ENCODE data around the gene PPA1. TPM values are rescaled to one million over a fixed set of nuclear protein-coding genes. Genes with fewer than 3 reads are reported as not detected.

PPA1 gene
- polyA plus RNA-seq, 1 donor from 2014 or later, result 402 TPM

DNA sequence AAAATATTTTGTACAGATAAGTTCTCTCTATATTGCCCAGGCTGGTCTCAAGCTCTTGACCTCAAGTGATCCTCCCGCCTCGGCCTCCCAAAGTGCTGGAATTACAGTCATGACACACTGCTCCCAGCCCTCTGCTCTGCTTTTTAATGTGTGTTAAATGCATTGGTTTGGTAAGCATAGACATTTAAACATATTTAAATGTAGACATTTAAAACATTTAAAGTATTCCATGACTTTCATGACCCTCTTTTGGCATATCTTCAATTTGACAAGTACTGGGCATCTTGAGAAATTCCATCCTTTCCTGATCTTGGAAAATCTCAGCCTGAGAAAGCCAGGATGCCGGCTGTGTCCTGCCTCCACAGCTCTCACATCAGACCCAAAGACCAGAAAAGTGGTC, 57.7 kb downstream of the PPA1 start:
- H3K4me2 ChIP-seq (ENCODE audit: low read length), result no peak overlapping the region
- TF ChIP-seq, protein P1, sequence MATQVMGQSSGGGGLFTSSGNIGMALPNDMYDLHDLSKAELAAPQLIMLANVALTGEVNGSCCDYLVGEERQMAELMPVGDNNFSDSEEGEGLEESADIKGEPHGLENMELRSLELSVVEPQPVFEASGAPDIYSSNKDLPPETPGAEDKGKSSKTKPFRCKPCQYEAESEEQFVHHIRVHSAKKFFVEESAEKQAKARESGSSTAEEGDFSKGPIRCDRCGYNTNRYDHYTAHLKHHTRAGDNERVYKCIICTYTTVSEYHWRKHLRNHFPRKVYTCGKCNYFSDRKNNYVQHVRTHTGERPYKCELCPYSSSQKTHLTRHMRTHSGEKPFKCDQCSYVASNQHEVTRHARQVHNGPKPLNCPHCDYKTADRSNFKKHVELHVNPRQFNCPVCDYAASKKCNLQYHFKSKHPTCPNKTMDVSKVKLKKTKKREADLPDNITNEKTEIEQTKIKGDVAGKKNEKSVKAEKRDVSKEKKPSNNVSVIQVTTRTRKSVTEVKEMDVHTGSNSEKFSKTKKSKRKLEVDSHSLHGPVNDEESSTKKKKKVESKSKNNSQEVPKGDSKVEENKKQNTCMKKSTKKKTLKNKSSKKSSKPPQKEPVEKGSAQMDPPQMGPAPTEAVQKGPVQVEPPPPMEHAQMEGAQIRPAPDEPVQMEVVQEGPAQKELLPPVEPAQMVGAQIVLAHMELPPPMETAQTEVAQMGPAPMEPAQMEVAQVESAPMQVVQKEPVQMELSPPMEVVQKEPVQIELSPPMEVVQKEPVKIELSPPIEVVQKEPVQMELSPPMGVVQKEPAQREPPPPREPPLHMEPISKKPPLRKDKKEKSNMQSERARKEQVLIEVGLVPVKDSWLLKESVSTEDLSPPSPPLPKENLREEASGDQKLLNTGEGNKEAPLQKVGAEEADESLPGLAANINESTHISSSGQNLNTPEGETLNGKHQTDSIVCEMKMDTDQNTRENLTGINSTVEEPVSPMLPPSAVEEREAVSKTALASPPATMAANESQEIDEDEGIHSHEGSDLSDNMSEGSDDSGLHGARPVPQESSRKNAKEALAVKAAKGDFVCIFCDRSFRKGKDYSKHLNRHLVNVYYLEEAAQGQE (IDR thresholded peaks at IDR 0.05; ENCODE audit: borderline replicate concordance), result no peak
- TF ChIP-seq EZH2 (IDR thresholded peaks at IDR 0.05; ENCODE audit: borderline replicate concordance, insufficient read depth, low read length, poor library complexity, severe bottlenecking), result no peak
- TF ChIP-seq EP300 (conservative IDR thresholded peaks at IDR 0.05; ENCODE audit: poor library complexity, severe bottlenecking), result no peak
- TF ChIP-seq, protein P2, sequence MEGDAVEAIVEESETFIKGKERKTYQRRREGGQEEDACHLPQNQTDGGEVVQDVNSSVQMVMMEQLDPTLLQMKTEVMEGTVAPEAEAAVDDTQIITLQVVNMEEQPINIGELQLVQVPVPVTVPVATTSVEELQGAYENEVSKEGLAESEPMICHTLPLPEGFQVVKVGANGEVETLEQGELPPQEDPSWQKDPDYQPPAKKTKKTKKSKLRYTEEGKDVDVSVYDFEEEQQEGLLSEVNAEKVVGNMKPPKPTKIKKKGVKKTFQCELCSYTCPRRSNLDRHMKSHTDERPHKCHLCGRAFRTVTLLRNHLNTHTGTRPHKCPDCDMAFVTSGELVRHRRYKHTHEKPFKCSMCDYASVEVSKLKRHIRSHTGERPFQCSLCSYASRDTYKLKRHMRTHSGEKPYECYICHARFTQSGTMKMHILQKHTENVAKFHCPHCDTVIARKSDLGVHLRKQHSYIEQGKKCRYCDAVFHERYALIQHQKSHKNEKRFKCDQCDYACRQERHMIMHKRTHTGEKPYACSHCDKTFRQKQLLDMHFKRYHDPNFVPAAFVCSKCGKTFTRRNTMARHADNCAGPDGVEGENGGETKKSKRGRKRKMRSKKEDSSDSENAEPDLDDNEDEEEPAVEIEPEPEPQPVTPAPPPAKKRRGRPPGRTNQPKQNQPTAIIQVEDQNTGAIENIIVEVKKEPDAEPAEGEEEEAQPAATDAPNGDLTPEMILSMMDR (IDR thresholded peaks at IDR 0.05; ENCODE audit: poor library complexity, severe bottlenecking), result no peak
- TF ChIP-seq SMC3 (conservative IDR thresholded peaks at IDR 0.05; ENCODE audit: poor library complexity), result no peak
- no peak for TF ChIP-seq POLR2AphosphoS5 (IDR thresholded peaks at IDR 0.05)
- TF ChIP-seq MXI1 (conservative IDR thresholded peaks at IDR 0.05; ENCODE audit: poor library complexity, severe bottlenecking), result no peak
- TF ChIP-seq TAF1 (IDR thresholded peaks at IDR 0.05; ENCODE audit: low read depth), result no peak
- no peak for TF ChIP-seq RAD21 (conservative IDR thresholded peaks at IDR 0.05)
- no peaks in the 10 kb centered on the region for H3K9me2 ChIP-seq (ENCODE audit: insufficient read depth, low read length)
- no peaks in the 10 kb centered on the region for H3K79me2 ChIP-seq (replicated peaks; ENCODE audit: insufficient read depth, low read length)
- H3K27ac ChIP-seq (ENCODE audit: low read length), result no peak overlapping the region
- H4K20me1 ChIP-seq (ENCODE audit: insufficient read depth), result no peaks in the 10 kb centered on the region
- H2AFZ ChIP-seq (ENCODE audit: low read depth, low read length), result no peak overlapping the region
- H3K4me3 ChIP-seq (ENCODE audit: low read length), result no peak overlapping the region
- H3K27me3 ChIP-seq (ENCODE audit: insufficient read depth, low read depth, low read length), result no peaks in the 10 kb centered on the region
- H3K9me3 ChIP-seq (ENCODE audit: low read length), result no peaks in the 10 kb centered on the region
- H3K36me3 ChIP-seq (ENCODE audit: insufficient read depth, low read length), result no peaks in the 10 kb centered on the region
- no peak overlapping the region for H3K9ac ChIP-seq (ENCODE audit: low read length)
- no peaks in the 10 kb centered on the region for H3F3A ChIP-seq (ENCODE audit: insufficient read depth, low read length, poor library complexity, severe bottlenecking)

DNA sequence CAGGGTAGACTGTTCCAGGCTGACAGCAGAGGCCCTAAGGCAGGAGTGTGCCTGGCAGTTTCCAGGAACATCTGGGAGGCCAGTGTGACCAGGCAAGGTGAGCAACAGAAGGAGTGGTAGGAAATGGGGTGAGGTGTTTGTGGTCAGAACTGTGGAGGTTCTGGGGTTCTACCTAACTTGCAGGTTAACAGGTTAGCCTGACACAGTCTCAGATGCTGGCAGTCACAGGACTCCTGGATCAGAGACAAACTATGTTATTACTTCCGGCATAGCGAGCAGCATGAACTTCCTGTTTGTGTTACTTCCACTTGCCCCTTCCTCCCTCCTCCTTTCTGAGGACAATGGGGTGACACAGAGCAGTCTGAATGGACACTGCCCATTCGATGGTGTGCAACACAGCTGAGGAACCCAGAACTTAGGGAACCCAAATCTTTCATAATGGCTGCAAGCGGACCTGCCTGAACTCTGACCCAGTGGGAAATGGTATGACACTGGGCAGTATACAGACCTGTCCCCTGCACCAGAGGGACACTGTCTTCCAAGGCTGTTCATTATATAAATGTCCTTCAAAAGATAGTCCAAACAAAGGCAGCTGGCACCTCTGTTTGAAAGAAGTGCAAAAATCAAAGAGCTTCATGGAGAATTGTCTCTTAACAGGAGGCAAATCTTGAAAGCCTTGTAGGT, 59.0 kb downstream of the PPA1 start:
- H3K27ac ChIP-seq (ENCODE audit: low read length), result no peak overlapping the region
- H2AFZ ChIP-seq (ENCODE audit: low read depth, low read length), result no peak overlapping the region
- no peak overlapping the region for H3K4me2 ChIP-seq (ENCODE audit: low read length)
- peaks cover 8% of the 10 kb centered on the region for H3K79me2 ChIP-seq (replicated peaks; ENCODE audit: insufficient read depth, low read length)
- no peaks in the 10 kb centered on the region for H3K9me3 ChIP-seq (ENCODE audit: low read length)
- H3K4me3 ChIP-seq (ENCODE audit: low read length), result no peak overlapping the region
- no peaks in the 10 kb centered on the region for H3K27me3 ChIP-seq (ENCODE audit: insufficient read depth, low read depth, low read length)
- TF ChIP-seq POLR2AphosphoS5 (IDR thresholded peaks at IDR 0.05), result no peak
- TF ChIP-seq, protein P1 (IDR thresholded peaks at IDR 0.05; ENCODE audit: borderline replicate concordance), result no peak
- TF ChIP-seq TAF1 (IDR thresholded peaks at IDR 0.05; ENCODE audit: low read depth), result no peak
- TF ChIP-seq RAD21 (conservative IDR thresholded peaks at IDR 0.05), result no peak
- TF ChIP-seq, protein P2 (IDR thresholded peaks at IDR 0.05; ENCODE audit: poor library complexity, severe bottlenecking), result no peak
- TF ChIP-seq EZH2 (IDR thresholded peaks at IDR 0.05; ENCODE audit: borderline replicate concordance, insufficient read depth, low read length, poor library complexity, severe bottlenecking), result no peak
- no peak for TF ChIP-seq MXI1 (conservative IDR thresholded peaks at IDR 0.05; ENCODE audit: poor library complexity, severe bottlenecking)
- no peak for TF ChIP-seq EP300 (conservative IDR thresholded peaks at IDR 0.05; ENCODE audit: poor library complexity, severe bottlenecking)
- no peaks in the 10 kb centered on the region for H4K20me1 ChIP-seq (ENCODE audit: insufficient read depth)
- no peak overlapping the region for H3K9ac ChIP-seq (ENCODE audit: low read length)
- H3K9me2 ChIP-seq (ENCODE audit: insufficient read depth, low read length), result no peaks in the 10 kb centered on the region
- no peaks in the 10 kb centered on the region for H3K36me3 ChIP-seq (ENCODE audit: insufficient read depth, low read length)
- H3F3A ChIP-seq (ENCODE audit: insufficient read depth, low read length, poor library complexity, severe bottlenecking), result no peaks in the 10 kb centered on the region

Data from neural cell (in vitro differentiated cells).